IMR-90 (cell line): Measurements from ENCODE around the gene CHRM5. TPM values are rescaled to one million over a fixed set of nuclear protein-coding genes. Genes with fewer than 3 reads are reported as not detected.

Experiments
- ATAC-seq: fragments of 200-7000 bp; cut with Tn5 transposase; 2 replicates; pipeline ENCODE4 v1.9.1; 2020; ENCODE audit warnings: low read depth, mild to moderate bottlenecking, moderate library complexity
- BruUV-seq: library from RNA; stranded (reverse); fragments of 400-500 nt; replicated peaks from 2 replicates; lab custom pipeline; 2021; lab: Mats Ljungman, UMichigan
- CTCF ChIA-PET: fragments of 300-600 bp; formaldehyde crosslinking; extraction: SDS; loops from one replicate; lab custom pipeline; 2021; ENCODE audit warnings: antibody characterized with exemption; lab: Yijun Ruan, JAX
- POLR2A ChIA-PET: fragments of 300-600 bp; sonication (Branson Sonifier 250); formaldehyde crosslinking; loops from one replicate; lab custom pipeline; 2022; ENCODE audit warnings: antibody characterized with exemption; ENCODE audit not compliant: unreplicated experiment; lab: Charles Lee
- DNase-seq: peaks from one replicate; pipeline ENCODE4 v3.0.0; 2013
- H2AFZ ChIP-seq: replicated peaks from 2 replicates; pipeline ENCODE3; 2013; ENCODE audit warnings: low read length, mild to moderate bottlenecking; ENCODE audit not compliant: poor library complexity
- H2AK5ac ChIP-seq: 2 replicates; pipeline ENCODE4 v1.6.1; 2013; ENCODE audit warnings: low read depth, low read length, inconsistent platforms
- H2AK9ac ChIP-seq: replicated peaks from 2 replicates; pipeline ENCODE3; 2013; ENCODE audit warnings: mild to moderate bottlenecking, low read depth, low read length, moderate library complexity; ENCODE audit not compliant: poor library complexity
- H2BK120ac ChIP-seq: 2 replicates; pipeline ENCODE4 v1.6.1; 2013; ENCODE audit warnings: low read depth, low read length, inconsistent platforms
- H2BK15ac ChIP-seq: 3 replicates; pipeline ENCODE4 v1.6.1; 2013; ENCODE audit warnings: low read depth, low read length, inconsistent platforms
- H2BK20ac ChIP-seq: 2 replicates; pipeline ENCODE4 v1.6.1; 2013; ENCODE audit warnings: low read depth, mild to moderate bottlenecking, inconsistent platforms, low read length, moderate library complexity
- H2BK5ac ChIP-seq: 2 replicates; pipeline ENCODE4 v1.6.1; 2013; ENCODE audit warnings: mild to moderate bottlenecking, low read depth, low read length, inconsistent platforms; ENCODE audit not compliant: poor library complexity, severe bottlenecking
- H3K14ac ChIP-seq: replicated peaks from 2 replicates; pipeline ENCODE4 v1.6.1; 2013; ENCODE audit warnings: low read depth, low read length, inconsistent platforms
- H3K18ac ChIP-seq: 2 replicates; pipeline ENCODE4 v1.6.1; 2013; ENCODE audit warnings: low read depth, low read length, control low read depth
- H3K23ac ChIP-seq: 2 replicates; pipeline ENCODE4 v1.6.1; 2013; ENCODE audit warnings: low read depth, low read length, inconsistent platforms
- H3K27ac ChIP-seq: 2 replicates; pipeline ENCODE4 v1.5.1; 2013; ENCODE audit warnings: mild to moderate bottlenecking, control low read depth, low read length; ENCODE audit not compliant: insufficient read depth
- H3K27me3 ChIP-seq: 2 replicates; pipeline ENCODE4 v1.6.1; 2013; ENCODE audit warnings: low read length; ENCODE audit not compliant: control insufficient read depth, insufficient read depth
- H3K36me3 ChIP-seq: 2 replicates; pipeline ENCODE4 v1.6.1; 2013; ENCODE audit warnings: low read length, mixed read lengths; ENCODE audit not compliant: control insufficient read depth, insufficient read depth
- H3K4ac ChIP-seq: 2 replicates; pipeline ENCODE4 v1.6.1; 2013; ENCODE audit warnings: low read depth, low read length, inconsistent platforms
- H3K4me1 ChIP-seq: 2 replicates; pipeline ENCODE4 v1.6.1; 2013; ENCODE audit warnings: low read length, mixed read lengths; ENCODE audit not compliant: control insufficient read depth, insufficient read depth
- H3K4me2 ChIP-seq: 2 replicates; pipeline ENCODE4 v1.6.1; 2013; ENCODE audit warnings: low read depth, mild to moderate bottlenecking, control low read depth, low read length, moderate library complexity
- H3K4me3 ChIP-seq: 2 replicates; pipeline ENCODE4 v1.5.1; 2013; ENCODE audit warnings: low read depth, mild to moderate bottlenecking, control low read depth, low read length, moderate library complexity; ENCODE audit not compliant: insufficient read depth
- H3K56ac ChIP-seq: 2 replicates; pipeline ENCODE4 v1.6.1; 2013; ENCODE audit warnings: low read length, inconsistent platforms; ENCODE audit not compliant: insufficient read depth; ENCODE audit errors: extremely low read depth
- H3K79me1 ChIP-seq, 2 experiments: 2 replicates each; pipeline ENCODE4 v1.6.1; 2013; ENCODE audit warnings: low read length in 2 of 2, inconsistent platforms in 1 of 2, low read depth in 1 of 2
- H3K9ac ChIP-seq: 2 replicates; pipeline ENCODE4 v1.6.1; 2013; ENCODE audit warnings: low read depth, low read length, control low read depth
- H3K9me1 ChIP-seq: 2 replicates; pipeline ENCODE4 v1.6.1; 2013; ENCODE audit warnings: low read length, inconsistent platforms; ENCODE audit not compliant: insufficient read depth
- H3K9me3 ChIP-seq: 2 replicates; pipeline ENCODE4 v1.6.1; 2013; ENCODE audit warnings: low read length; ENCODE audit not compliant: control insufficient read depth, insufficient read depth
- H4K20me1 ChIP-seq: 2 replicates; pipeline ENCODE4 v1.6.1; 2013; ENCODE audit warnings: low read length, inconsistent platforms; ENCODE audit not compliant: insufficient read depth
- H4K5ac ChIP-seq: 2 replicates; pipeline ENCODE4 v1.6.1; 2013; ENCODE audit warnings: mild to moderate bottlenecking, low read depth, low read length, control low read depth
- H4K8ac ChIP-seq, 2 experiments: 2 replicates each; pipeline ENCODE4 v1.6.1; 2013; ENCODE audit warnings: low read depth in 2 of 2, low read length in 2 of 2, control low read depth in 1 of 2, inconsistent platforms in 1 of 2
- H4K91ac ChIP-seq: 2 replicates; pipeline ENCODE4 v1.6.1; 2013; ENCODE audit warnings: low read depth, low read length, inconsistent platforms; ENCODE audit not compliant: insufficient read depth
- BHLHE40 ChIP-seq: fragments of 150-350 bp; IDR thresholded peaks from 2 replicates; pipeline ENCODE4 v1.6.1; 2016; ENCODE audit warnings: mild to moderate bottlenecking, low read depth, low read length
- CEBPB ChIP-seq: IDR thresholded peaks from 2 replicates; pipeline ENCODE4 v1.6.1; 2012; ENCODE audit warnings: low read depth, low read length, improper control_type of control experiment
- FOS ChIP-seq: fragments of 150-350 bp; IDR thresholded peaks from 2 replicates; pipeline ENCODE4 v1.6.1; 2016; ENCODE audit warnings: low read depth, low read length
- MAFK ChIP-seq: IDR thresholded peaks from 2 replicates; pipeline ENCODE4 v1.6.1; 2012; ENCODE audit warnings: low read depth, low read length, improper control_type of control experiment
- MAZ ChIP-seq: IDR thresholded peaks from 2 replicates; pipeline ENCODE4 v1.6.1; 2012; ENCODE audit warnings: low read depth, mild to moderate bottlenecking, low read length, improper control_type of control experiment, moderate library complexity, borderline replicate concordance
- MXI1 ChIP-seq: IDR thresholded peaks from 2 replicates; pipeline ENCODE4 v1.6.1; 2012; ENCODE audit warnings: low read depth, mild to moderate bottlenecking, low read length, moderate library complexity, borderline replicate concordance
- NFE2L2 ChIP-seq: fragments of 150-350 bp; IDR thresholded peaks from 2 replicates; pipeline ENCODE4 v1.6.1; 2016; ENCODE audit warnings: low read depth, mild to moderate bottlenecking, low read length
- POLR2A ChIP-seq: IDR thresholded peaks from 2 replicates; pipeline ENCODE4 v1.6.1; 2012; ENCODE audit warnings: mild to moderate bottlenecking, low read depth, low read length
- RAD21 ChIP-seq: IDR thresholded peaks from 2 replicates; pipeline ENCODE4 v1.6.1; 2012; ENCODE audit warnings: low read length, improper control_type of control experiment
- RCOR1 ChIP-seq: IDR thresholded peaks from 2 replicates; pipeline ENCODE4 v1.6.1; 2012; ENCODE audit warnings: mild to moderate bottlenecking, low read length, improper control_type of control experiment; ENCODE audit not compliant: insufficient replicate concordance
- RFX5 ChIP-seq: IDR thresholded peaks from 2 replicates; pipeline ENCODE4 v1.8.0; 2012; ENCODE audit warnings: low read depth, mild to moderate bottlenecking, low read length, moderate library complexity
- SMC3 ChIP-seq: fragments of 150-350 bp; IDR thresholded peaks from 2 replicates; pipeline ENCODE4 v1.6.1; 2016; ENCODE audit warnings: low read depth, mild to moderate bottlenecking, antibody characterized with exemption, low read length, moderate library complexity
- USF2 ChIP-seq: fragments of 150-350 bp; IDR thresholded peaks from 2 replicates; pipeline ENCODE4 v1.6.1; 2017; ENCODE audit warnings: mild to moderate bottlenecking, antibody characterized with exemption, low read length, low read depth
- WGBS, 2 experiments: methylation state at CpG; one replicate each; pipeline versions ENCODE4 v1.1.5 to v1.1.7; 2013; ENCODE audit warnings: missing lambda C conversion rate in 2 of 2; ENCODE audit not compliant: insufficient read length in 1 of 2; ENCODE audit errors: extremely low coverage in 2 of 2; 5-methylcytosine and 5-hydroxymethylcytosine counted together
- dilution Hi-C: fragments of 300-500 bp; cut with HindIII; formaldehyde crosslinking; loops from one replicate; pipeline ENCODE4 v1.14.3; 2018; ENCODE audit warnings: low sequenced_read_pairs; ENCODE audit not compliant: unreplicated experiment
- in situ Hi-C: fragments of 300-500 bp; cut with MboI; formaldehyde crosslinking; loops from 3 replicates; pipeline ENCODE4 v1.14.3; 2019; ENCODE audit warnings: low sequenced_read_pairs, inconsistent platforms, mixed read lengths
- intact Hi-C: fragments of 100-400 bp; cut with micrococcal nuclease; formaldehyde crosslinking; loops from 2 replicates; pipeline ENCODE4 v1.10.0; 2022
- polyA plus RNA-seq, 3 experiments: library from polyadenylated mRNA; depleted of rRNA; stranded (reverse); fragments of >200 nt; gene quantifications; 2 replicates each; pipeline ENCODE4 v1.2.3, GENCODE V29; 2012; ENCODE audit warnings: low replicate concordance in 1 of 3
- total RNA-seq: library from RNA; depleted of rRNA; stranded (reverse); fragments of >200 nt; gene quantifications from 2 replicates; pipeline ENCODE4 v1.2.3, GENCODE V29; 2012

CHRM5 gene
- total and polyA plus RNA-seq, 2 of the 4 experiments (the other 2 are of a cell fraction) = under 0.01 to 0.03 TPM

- intact Hi-C loops = no loop called here
Observed at GRCh38 chr15:34085746-34086145, 117.4 kb downstream of the CHRM5 start.

More at GRCh38 chr15:34085746-34086145, 117.4 kb downstream of the CHRM5 start:
- POLR2A ChIA-PET = interaction anchor here (0.5 kb wide), 1 partner anchor 1298 kb away, joined by 3 read pairs; no protein-coding TSS in a partner anchor
- Histone ChIP-seq H3K4me1 (peaks cover 2% of the 10 kb centered on the region; the same call in 1 of the 2 replicates), H2AFZ (no peak overlapping the region), H3K9me1 (0 out of 2 replicates have a peak, but pooled peaks cover 3% of the 10 kb centered on the region), H4K8ac (no peak overlapping the region), H3K4me3 (no peak overlapping the region), H3K18ac (no peak overlapping the region), H3K9me3 (no peaks in the 10 kb centered on the region), H3K27me3 (no peaks in the 10 kb centered on the region), H2BK120ac (no peak overlapping the region), H3K79me1 (peaks cover 3 to 4% of the 10 kb centered on the region in 2 experiments; a peak in 3 of 4 replicates), H3K23ac (no peak overlapping the region), H4K20me1 (no peaks in the 10 kb centered on the region), H2BK5ac (no peak overlapping the region), H3K4me2 (no peak overlapping the region), H3K14ac (no peak overlapping the region), H3K4ac (no peak overlapping the region), H3K56ac (no peak overlapping the region), H2AK9ac (no peak overlapping the region), H4K91ac (no peak overlapping the region), H3K9ac (no peak overlapping the region), H2AK5ac (no peak overlapping the region), H3K27ac (no peak overlapping the region), H2BK20ac (no peak overlapping the region), H3K36me3 (peaks cover 11% of the 10 kb centered on the region), H2BK15ac (no peak overlapping the region), H4K5ac (no peak overlapping the region)
- ATAC-seq (no peak), DNase-seq (peak; percentile 55)
- no CpG with 5 or more reads among the region's 2 CpGs for WGBS, 2 experiments
- TF ChIP-seq MXI1 (no peak), SMC3 (no peak), POLR2A (no peak), MAZ (no peak), RAD21 (no peak), NFE2L2 (no peak), RFX5 (no peak), USF2 (no peak), FOS (no peak), RCOR1 (no peak), MAFK (no peak), CEBPB (no peak), BHLHE40 (no peak)
- dilution Hi-C loops (no loop called here), in situ Hi-C loops (no loop called here)
- BruUV-seq = no TSS peak
- CTCF ChIA-PET = interaction anchor here (0.6 kb wide), 1 partner anchor 68 kb away, joined by 5 read pairs; no protein-coding TSS in a partner anchor
